HepG2 (cell line): ENCODE measurements around the gene ADAMTS8. TPM values are rescaled to one million over a fixed set of nuclear protein-coding genes. Genes with fewer than 3 reads are reported as not detected.

Experiments
- ATAC-seq: fragments of 200-7000 bp; cut with Tn5 transposase; 3 replicates; pipeline ENCODE4 v1.9.1; 2020; ENCODE audit warnings: mild to moderate bottlenecking, moderate library complexity
- BruUV-seq: library from RNA; stranded (reverse); fragments of 400-500 nt; replicated peaks from 2 replicates; lab custom pipeline; 2021; lab: Mats Ljungman, UMichigan
- CTCF ChIA-PET: fragments of 300-600 bp; formaldehyde crosslinking; extraction: SDS; loops from one replicate; lab custom pipeline; 2021; ENCODE audit warnings: low total read pairs, inconsistent platforms, low intra/inter-chr PET ratio; lab: Yijun Ruan, JAX
- POLR2A ChIA-PET: fragments of 350-600 bp; sonication (Branson Sonifier 250); formaldehyde crosslinking; loops from one replicate; lab custom pipeline; 2020; ENCODE audit warnings: antibody characterized with exemption, inconsistent platforms; lab: Yijun Ruan, JAX
- DNase-seq: peaks from one replicate; pipeline ENCODE4 v3.0.0-alpha.2; 2015; ENCODE audit warnings: low spot score
- FAIRE-seq: peaks from 3 replicates; lab custom pipeline; 2011; peaks lifted over from hg19 to GRCh38; lab: Jason Lieb, UNC
- H2AFZ ChIP-seq: one replicate; pipeline ENCODE4 v1.6.1; 2011; ENCODE audit warnings: low read length, inconsistent platforms
- H3K27ac ChIP-seq: fragments of 300-600 bp; 3 replicates; pipeline ENCODE4 v1.8.0; 2011; ENCODE audit warnings: mixed run types, mild to moderate bottlenecking, mixed read lengths, low read length, inconsistent platforms; ENCODE audit not compliant: insufficient read depth; ENCODE audit errors: extremely low read length
- H3K27me3 ChIP-seq, 2 experiments: fragments of 200-600 bp in 1 of 2; 2 replicates in 1 of 2; 3 replicates in 1 of 2; pipeline versions ENCODE4 v1.6.0 to v1.8.0; 2011; ENCODE audit warnings: low read length in 2 of 2, mild to moderate bottlenecking in 2 of 2, moderate library complexity in 2 of 2, inconsistent platforms in 1 of 2; ENCODE audit not compliant: insufficient read depth in 2 of 2, control insufficient read depth in 1 of 2
- H3K36me3 ChIP-seq, 2 experiments: fragments of 200-600 bp in 1 of 2; replicated peaks in 1 of 2; 2 replicates in 1 of 2; 3 replicates in 1 of 2; pipeline versions ENCODE4 v1.5.1 to v1.8.0; 2011; ENCODE audit warnings: low read length in 2 of 2, inconsistent platforms in 1 of 2; ENCODE audit not compliant: insufficient read depth in 2 of 2, control insufficient read depth in 1 of 2
- H3K4me1 ChIP-seq: 2 replicates; pipeline ENCODE4 v1.5.1; 2012; ENCODE audit warnings: low read length, inconsistent platforms; ENCODE audit not compliant: insufficient read depth
- H3K4me2 ChIP-seq: 2 replicates; pipeline ENCODE4 v1.6.0; 2011; ENCODE audit warnings: low read depth, low read length, inconsistent platforms
- H3K4me3 ChIP-seq, 3 experiments: fragments of 200-600 bp in 1 of 3; sonication (generic), shearing (Covaris generic) in 1 of 3; replicated peaks in 1 of 3; 2 replicates each; pipeline ENCODE4 v1.5.1; 2011 to 2016; ENCODE audit warnings: low read length in 3 of 3, inconsistent platforms in 2 of 3, low read depth in 2 of 3, mild to moderate bottlenecking in 2 of 3, control low read depth in 1 of 3, mixed read lengths in 1 of 3; ENCODE audit not compliant: insufficient read depth in 1 of 3
- H3K79me2 ChIP-seq: one replicate; pipeline ENCODE4 v1.6.1; 2011; ENCODE audit warnings: low read length, inconsistent platforms; ENCODE audit not compliant: insufficient read depth
- H3K9ac ChIP-seq: 2 replicates; pipeline ENCODE4 v1.6.0; 2011; ENCODE audit warnings: mild to moderate bottlenecking, low read depth, low read length, inconsistent platforms; ENCODE audit not compliant: insufficient read depth
- H3K9me3 ChIP-seq: 2 replicates; pipeline ENCODE4 v1.5.1; 2012; ENCODE audit warnings: mild to moderate bottlenecking, low read length
- H4K20me1 ChIP-seq: 2 replicates; pipeline ENCODE4 v1.6.0; 2011; ENCODE audit warnings: inconsistent platforms, mild to moderate bottlenecking, low read length, moderate library complexity; ENCODE audit not compliant: insufficient read depth
- ATAD3A ChIP-seq: sonication (generic); formaldehyde crosslinking; IDR thresholded peaks from 2 replicates; pipeline ENCODE4 v1.4.0; 2020; ENCODE audit warnings: missing genetic modification reagents
- SRSF4 ChIP-seq: fragments of 200-400 bp; formaldehyde crosslinking; IDR thresholded peaks from one replicate; pipeline ENCODE4 v1.6.1; 2018; ENCODE audit warnings: mild to moderate bottlenecking, low read depth, low read length, moderate library complexity; ENCODE audit not compliant: poor library complexity, severe bottlenecking
- in situ Hi-C: cut with HindIII; loops from 2 replicates; pipeline ENCODE4 v1.10.0; 2017; ENCODE audit warnings: low pct_unique_long_range_greater_than_20kb; ENCODE audit not compliant: extremely low pct_ligation_motif_present
- intact Hi-C: fragments of 100-400 bp; cut with micrococcal nuclease; formaldehyde crosslinking; loops from one replicate; pipeline ENCODE4 v1.10.0; 2022; ENCODE audit not compliant: unreplicated experiment
- polyA plus RNA-seq, 8 experiments: library from polyadenylated mRNA; depleted of rRNA in 3 of 8; stranded (reverse) in 7 of 8; unstranded in 1 of 8; fragments of >200 nt; fragmentation: Illumina TruSeq in 4 of 8; extraction: Trizol in 4 of 8; gene quantifications; 2 replicates each; pipeline versions ENCODE4 v1.2.1 to v1.2.3, GENCODE V29; 2011 to 2016; ENCODE audit warnings: low read depth in 4 of 8, missing spikeins in 1 of 8, mixed read lengths in 1 of 8; ENCODE audit not compliant: insufficient read depth in 1 of 8
- total RNA-seq, 5 experiments: library from RNA; depleted of rRNA; stranded (reverse); fragments of >200 nt; fragmentation: Illumina TruSeq; extraction: Trizol; gene quantifications; 2 replicates each; pipeline ENCODE4 v1.2.3, GENCODE V29; 2016; ENCODE audit warnings: low read depth in 1 of 5

Gene ADAMTS8
- total and polyA plus RNA-seq, 2 of the 13 experiments (the other 11 are each of a cell fraction or from before 2014, with no cell fraction given) = not detected

- no peak for FAIRE-seq
- H3K9ac ChIP-seq = no peak overlapping the region
- H3K4me1 ChIP-seq = peaks cover 8% of the 10 kb centered on the region; the same call in 1 of the 2 replicates
- POLR2A ChIA-PET = no interaction called here
- BruUV-seq = no TSS peak
- no peaks in the 10 kb centered on the region for H3K36me3 ChIP-seq
- 0 out of 5 replicates have a peak, but pooled peaks cover 0 to 1% of the 10 kb centered on the region in 2 experiments for H3K27me3 ChIP-seq
- CTCF ChIA-PET = no interaction called here
- no peak overlapping the region for H3K27ac ChIP-seq
- H3K79me2 ChIP-seq = no peaks in the 10 kb centered on the region
- no peak for TF ChIP-seq SRSF4
- no peak for TF ChIP-seq ATAD3A (CRISPR knock-in tag)
- no peak overlapping the region for H3K4me3 ChIP-seq
- no peaks in the 10 kb centered on the region for H4K20me1 ChIP-seq
- DNase-seq = no peak
- H3K4me2 ChIP-seq = no peak overlapping the region
- ATAC-seq = no peak
- H3K9me3 ChIP-seq = no peaks in the 10 kb centered on the region
- intact Hi-C loops (no loop called here), in situ Hi-C loops (no loop called here)
- no peak overlapping the region for H2AFZ ChIP-seq
These were observed 70.0 kb downstream of the ADAMTS8 start for GRCh38 chr11:130358398-130358797.

Other genes with a start within 250 kb of the ADAMTS8 start
- 19.5 and 23.6 TPM in 2 replicates for gene ZBTB44, start 113.7 kb downstream of the ADAMTS8 start, total RNA-seq (2016; rRNA removed; fragmentation: Illumina TruSeq; extraction: Trizol)
- 18.9 and 22.8 TPM in 2 replicates for gene ZBTB44, start 113.7 kb downstream of the ADAMTS8 start, polyA plus RNA-seq (2011; rRNA removed)
- 0.02 TPM in 1 of 2 replicates, not detected in the other for gene ADAMTS15, start 20.0 kb upstream of the ADAMTS8 start, total RNA-seq (2016; rRNA removed; fragmentation: Illumina TruSeq; extraction: Trizol)
- 0.01 TPM in 1 of 2 replicates, not detected in the other for gene ADAMTS15, start 20.0 kb upstream of the ADAMTS8 start, polyA plus RNA-seq (2011; rRNA removed)